ENCODE data around the gene FRMD3.

Gene FRMD3

GRCh38 chr9:83472764-83473163 lies 65.4 kb downstream of the FRMD3 start:
- H3K36me3 ChIP-seq (ENCODE audit: control insufficient read depth, insufficient read depth, low read length) = no peaks in the 10 kb centered on the region

GRCh38 chr9:83472221-83472665 lies 66.0 kb downstream of the FRMD3 start:
- H3K27me3 ChIP-seq (ENCODE audit: control insufficient read depth, insufficient read depth, low read length) = no peaks in the 10 kb centered on the region
- no peaks in the 10 kb centered on the region for H3K9me3 ChIP-seq (ENCODE audit: control insufficient read depth, low read length)
- H3K4me1 ChIP-seq = peaks cover 45% of the 10 kb centered on the region
- H3K4me2 ChIP-seq (ENCODE audit: low read length) = no peak overlapping the region
- H3K36me3 ChIP-seq (ENCODE audit: control insufficient read depth, insufficient read depth, low read length) = no peaks in the 10 kb centered on the region
- TF ChIP-seq CTCF (IDR thresholded peaks at IDR 0.05) = no peak
- no peak overlapping the region for H3K4me3 ChIP-seq (ENCODE audit: low read depth, low read length)
- H3K27ac ChIP-seq = peak overlapping the region; percentile 36
- no peak overlapping the region for H3K9ac ChIP-seq
- H3K79me2 ChIP-seq = peaks cover 23% of the 10 kb centered on the region
- no peak overlapping the region for H2AFZ ChIP-seq

More at GRCh38 chr9:83472764-83473163, 65.4 kb downstream of the FRMD3 start:
- Histone ChIP-seq H3K4me3 (ENCODE audit: low read depth, low read length) (no peak overlapping the region), H3K4me2 (ENCODE audit: low read length) (no peak overlapping the region), H3K9me3 (ENCODE audit: control insufficient read depth, low read length) (no peaks in the 10 kb centered on the region), H3K79me2 (peaks cover 27% of the 10 kb centered on the region), H2AFZ (no peak overlapping the region), H3K4me1 (peaks cover 45% of the 10 kb centered on the region), H3K27me3 (ENCODE audit: control insufficient read depth, insufficient read depth, low read length) (no peaks in the 10 kb centered on the region), H3K27ac (peak overlapping the region; percentile 36), H3K9ac (no peak overlapping the region)
- no peak for TF ChIP-seq CTCF (IDR thresholded peaks at IDR 0.05)

GRCh38 chr9:83471241-83471640 lies 67.0 kb downstream of the FRMD3 start:
- no peaks in the 10 kb centered on the region for H3K27me3 ChIP-seq (ENCODE audit: control insufficient read depth, insufficient read depth, low read length)
- H3K4me1 ChIP-seq = peaks cover 48% of the 10 kb centered on the region
- H3K4me2 ChIP-seq (ENCODE audit: low read length) = no peak overlapping the region
- H2AFZ ChIP-seq = no peak overlapping the region
- no peak overlapping the region for H3K4me3 ChIP-seq (ENCODE audit: low read depth, low read length)
- peak overlapping the region; percentile 51 for H3K27ac ChIP-seq
- no peak for TF ChIP-seq CTCF (IDR thresholded peaks at IDR 0.05)
- no peaks in the 10 kb centered on the region for H3K9me3 ChIP-seq (ENCODE audit: control insufficient read depth, low read length)
- H3K79me2 ChIP-seq = peaks cover 23% of the 10 kb centered on the region
- no peak overlapping the region for H3K9ac ChIP-seq
- no peaks in the 10 kb centered on the region for H3K36me3 ChIP-seq (ENCODE audit: control insufficient read depth, insufficient read depth, low read length)

- Histone ChIP-seq H3K4me1 (peaks cover 49% of the 10 kb centered on the region), H3K36me3 (ENCODE audit: control insufficient read depth, insufficient read depth, low read length) (no peaks in the 10 kb centered on the region)
- TF ChIP-seq CTCF (IDR thresholded peaks at IDR 0.05) = no peak
These were observed 68.5 kb downstream of the FRMD3 start for GRCh38 chr9:83469722-83470121.

DNA sequence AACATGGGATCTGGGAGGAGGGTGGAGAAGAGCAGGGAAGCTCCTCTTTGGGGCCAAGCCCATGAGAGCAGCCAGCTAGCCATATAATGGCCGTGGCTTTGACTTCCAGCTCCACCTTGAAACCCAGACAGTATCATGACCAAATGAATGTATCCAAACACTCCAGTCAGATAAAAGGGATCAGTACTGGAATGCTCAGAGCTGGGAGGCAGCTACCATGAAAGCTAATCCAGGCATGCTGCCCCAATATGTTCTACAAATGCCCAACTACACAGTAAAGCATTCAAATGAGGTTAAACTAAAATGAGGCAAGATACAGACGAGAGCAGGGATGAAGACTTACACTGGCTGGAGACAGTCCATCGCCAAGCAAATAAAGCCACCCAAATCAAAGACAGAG lies 69.4 kb downstream of the FRMD3 start:
- Histone ChIP-seq H3K4me1 (peaks cover 41% of the 10 kb centered on the region), H3K4me2 (ENCODE audit: low read length) (no peak overlapping the region), H3K27ac (peak overlapping the region; percentile 53), H3K4me3 (ENCODE audit: low read depth, low read length) (no peak overlapping the region), H3K79me2 (peaks cover 17% of the 10 kb centered on the region), H3K27me3 (ENCODE audit: control insufficient read depth, insufficient read depth, low read length) (no peaks in the 10 kb centered on the region), H3K9me3 (ENCODE audit: control insufficient read depth, low read length) (no peaks in the 10 kb centered on the region), H3K9ac (no peak overlapping the region), H2AFZ (no peak overlapping the region), H3K36me3 (ENCODE audit: control insufficient read depth, insufficient read depth, low read length) (no peaks in the 10 kb centered on the region)
- no peak for TF ChIP-seq CTCF (IDR thresholded peaks at IDR 0.05)

More at GRCh38 chr9:83469722-83470121, 68.5 kb downstream of the FRMD3 start:
- no peaks in the 10 kb centered on the region for H3K27me3 ChIP-seq (ENCODE audit: control insufficient read depth, insufficient read depth, low read length)
- H3K27ac ChIP-seq = peak overlapping the region; percentile 53
- no peak overlapping the region for H3K4me2 ChIP-seq (ENCODE audit: low read length)
- peaks cover 21% of the 10 kb centered on the region for H3K79me2 ChIP-seq
- H2AFZ ChIP-seq = no peak overlapping the region
- no peak overlapping the region for H3K9ac ChIP-seq
- H3K9me3 ChIP-seq (ENCODE audit: control insufficient read depth, low read length) = no peaks in the 10 kb centered on the region
- H3K4me3 ChIP-seq (ENCODE audit: low read depth, low read length) = no peak overlapping the region
